ENCODE measurements around the gene AOC2.
"Not testable (repeated sequence)": the region's sequence is repeated elsewhere in the genome, so short reads cannot be mapped to it uniquely, and the experiment has no call there.

Gene AOC2

GRCh38 chr17:42853968-42854790 lies 9.8 kb downstream of the AOC2 start:
- DNase-seq = no peak

- DNase-seq = no peak
Measured at GRCh38 chr17:42855048-42855596, 10.7 kb downstream of the AOC2 start.

DNA sequence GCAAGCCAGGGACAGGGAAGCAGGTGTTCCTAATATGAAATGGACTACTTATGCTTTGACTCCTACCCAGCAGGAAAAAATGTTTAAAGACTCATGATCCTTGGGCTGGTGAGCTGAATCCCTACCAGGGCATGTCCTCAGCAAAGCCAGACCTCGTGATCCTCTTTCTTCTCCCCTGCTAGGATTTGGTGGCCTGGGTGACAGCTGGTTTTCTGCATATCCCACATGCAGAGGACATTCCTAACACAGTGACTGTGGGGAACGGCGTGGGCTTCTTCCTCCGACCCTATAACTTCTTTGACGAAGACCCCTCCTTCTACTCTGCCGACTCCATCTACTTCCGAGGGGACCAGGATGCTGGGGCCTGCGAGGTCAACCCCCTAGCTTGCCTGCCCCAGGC lies 11.7 kb downstream of the AOC2 start:
- not testable (repeated sequence) for DNase-seq

DNA sequence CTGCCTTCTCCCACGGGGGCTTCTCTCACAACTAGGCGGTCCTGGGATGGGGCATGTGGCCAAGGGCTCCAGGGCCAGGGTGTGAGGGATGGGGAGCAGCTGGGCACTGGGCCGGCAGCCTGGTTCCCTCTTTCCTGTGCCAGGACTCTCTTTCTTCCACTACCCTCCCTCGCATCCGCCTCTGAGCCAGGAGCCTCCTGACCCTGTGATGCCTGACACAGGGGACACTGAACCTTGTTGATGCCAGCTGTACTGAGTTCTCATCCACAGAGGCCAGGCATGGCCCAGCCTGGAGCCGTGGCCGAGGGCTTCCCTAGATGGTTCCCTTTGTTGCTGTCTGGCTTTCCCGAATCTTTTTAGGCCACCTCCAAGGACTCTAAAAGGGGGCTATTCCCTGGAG lies 12.1 kb downstream of the AOC2 start:
- not testable (repeated sequence) for DNase-seq

DNA sequence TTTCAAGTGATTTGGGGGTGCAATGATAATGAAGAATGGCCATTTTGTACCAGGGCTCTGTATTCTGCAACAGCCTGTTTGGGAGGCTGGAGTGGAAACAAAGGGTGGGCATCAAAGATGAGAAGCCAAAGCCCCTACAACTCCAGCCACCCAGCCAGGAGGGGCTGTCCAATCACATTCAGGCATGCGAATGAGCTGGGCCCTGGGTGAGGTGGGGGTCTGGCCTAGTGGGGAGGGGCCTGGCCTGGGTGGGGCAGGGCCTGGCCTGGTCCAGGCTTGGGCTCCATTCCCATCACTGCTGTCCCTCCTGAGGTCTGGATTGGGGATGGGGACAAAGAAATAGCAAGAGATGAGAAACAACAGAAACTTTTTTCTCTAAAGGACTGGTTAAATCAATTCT lies 13.0 kb downstream of the AOC2 start:
- no peak for DNase-seq

DNA sequence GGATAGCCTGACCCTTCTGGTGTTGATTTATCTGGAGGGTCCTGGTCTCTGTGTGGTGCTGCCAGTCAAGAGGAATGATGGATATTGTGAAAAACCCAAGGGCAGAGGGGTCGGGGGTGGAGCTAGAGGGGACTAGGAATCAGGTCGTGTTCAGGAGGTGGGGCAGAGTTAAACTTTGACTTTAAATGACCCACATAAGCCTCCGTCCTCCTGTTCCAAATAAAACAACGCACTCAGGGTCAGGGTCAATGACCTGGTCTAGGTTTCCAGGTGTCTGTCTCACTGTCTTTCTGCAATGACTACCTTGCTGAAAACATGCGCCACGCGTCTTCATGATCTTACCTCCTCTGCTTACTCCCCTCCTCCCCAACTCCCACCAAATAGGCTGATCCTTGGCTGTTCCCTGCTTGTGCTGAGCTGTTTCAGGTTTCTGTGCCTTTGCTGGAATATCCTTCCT lies 21.3 kb downstream of the AOC2 start:
- DNase-seq = no peak

DNA sequence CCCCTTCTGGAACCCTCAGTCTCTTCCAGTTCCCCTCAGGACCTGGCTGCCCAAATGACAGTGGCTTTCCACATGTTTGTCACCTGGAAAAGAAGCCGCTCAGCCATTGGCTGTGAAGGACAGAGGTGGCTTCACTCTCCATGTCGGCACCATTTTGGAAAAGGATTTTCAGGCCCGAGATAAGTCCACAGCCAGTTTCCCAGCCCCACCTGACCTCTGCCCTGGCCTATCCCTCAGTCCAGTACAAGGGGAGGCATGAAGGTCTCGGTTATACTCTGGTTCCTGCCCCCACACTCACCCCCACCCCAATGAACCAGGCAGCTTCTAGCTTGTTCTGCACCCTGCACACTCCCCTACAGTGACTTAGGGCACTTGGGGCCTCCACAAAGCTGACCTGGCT lies 21.8 kb downstream of the AOC2 start:
- no peak for DNase-seq

DNA sequence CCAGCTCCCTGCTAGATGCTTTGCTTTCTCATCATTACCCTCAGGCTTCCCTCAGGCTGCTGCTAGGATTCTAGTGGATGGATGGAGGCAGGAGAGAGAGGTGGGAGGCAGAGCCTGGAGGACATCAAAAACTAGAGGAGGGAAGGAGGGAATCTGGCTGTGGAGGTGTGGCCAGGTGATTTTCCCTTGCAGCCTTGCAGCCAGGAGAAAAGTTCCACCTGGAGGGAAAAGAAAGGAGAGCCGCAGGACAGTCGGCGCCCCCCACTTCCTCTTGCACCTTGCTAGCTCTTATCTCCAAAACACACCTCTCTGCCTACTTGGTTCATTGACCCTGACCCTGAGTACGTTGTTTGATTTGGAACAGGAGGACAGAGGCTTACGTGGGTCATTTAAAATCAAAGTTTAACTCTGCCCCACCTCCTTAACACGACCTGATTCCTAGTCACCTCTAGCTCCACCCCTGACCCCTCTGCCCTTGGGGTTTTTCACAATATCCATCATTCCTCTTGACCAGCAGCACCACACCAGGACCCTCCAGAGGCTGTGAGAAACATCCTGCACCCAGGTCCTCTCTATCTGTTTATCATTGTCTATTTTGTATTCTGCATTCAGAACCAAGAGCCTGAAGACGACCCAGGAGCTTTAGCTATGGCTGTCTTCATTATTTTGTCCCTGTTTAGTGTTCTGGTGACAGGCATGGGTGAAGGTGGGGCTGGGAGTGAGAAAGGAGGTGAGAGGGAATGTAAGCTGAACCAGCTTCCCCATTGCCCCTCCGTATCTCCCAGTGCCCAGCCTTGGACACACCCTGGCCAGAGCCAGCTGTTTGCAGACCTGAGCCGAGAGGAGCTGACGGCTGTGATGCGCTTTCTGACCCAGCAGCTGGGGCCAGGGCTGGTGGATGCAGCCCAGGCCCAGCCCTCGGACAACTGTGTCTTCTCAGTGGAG lies 22.5 kb downstream of the AOC2 start:
- no peak for DNase-seq

DNA sequence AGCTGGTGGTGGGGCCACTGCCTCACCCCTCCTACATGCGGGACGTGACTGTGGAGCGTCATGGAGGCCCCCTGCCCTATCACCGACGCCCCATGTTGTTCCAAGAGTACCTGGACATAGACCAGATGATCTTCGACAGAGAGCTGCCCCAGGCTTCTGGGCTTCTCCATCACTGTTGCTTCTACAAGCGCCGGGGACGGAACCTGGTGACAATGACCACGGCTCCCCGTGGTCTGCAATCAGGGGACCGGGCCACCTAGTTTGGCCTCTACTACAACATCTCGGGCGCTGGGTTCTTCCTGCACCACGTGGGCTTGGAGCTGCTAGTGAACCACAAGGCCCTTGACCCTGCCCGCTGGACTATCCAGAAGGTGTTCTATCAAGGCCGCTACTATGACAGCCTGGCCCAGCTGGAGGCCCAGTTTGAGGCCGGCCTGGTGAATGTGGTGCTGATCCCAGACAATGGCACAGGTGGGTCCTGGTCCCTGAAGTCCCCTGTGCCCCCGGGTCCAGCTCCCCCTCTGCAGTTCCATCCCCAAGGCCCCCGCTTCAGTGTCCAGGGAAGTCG lies 23.4 kb downstream of the AOC2 start:
- not testable (repeated sequence) for DNase-seq

- no peak for DNase-seq
Measured at GRCh38 chr17:42868338-42868737, 24.0 kb downstream of the AOC2 start.

GRCh38 chr17:42871647-42872046 lies 27.3 kb downstream of the AOC2 start:
- no peak for DNase-seq

GRCh38 chr17:42872251-42872965 lies 28.0 kb downstream of the AOC2 start:
- DNase-seq = no peak

DNA sequence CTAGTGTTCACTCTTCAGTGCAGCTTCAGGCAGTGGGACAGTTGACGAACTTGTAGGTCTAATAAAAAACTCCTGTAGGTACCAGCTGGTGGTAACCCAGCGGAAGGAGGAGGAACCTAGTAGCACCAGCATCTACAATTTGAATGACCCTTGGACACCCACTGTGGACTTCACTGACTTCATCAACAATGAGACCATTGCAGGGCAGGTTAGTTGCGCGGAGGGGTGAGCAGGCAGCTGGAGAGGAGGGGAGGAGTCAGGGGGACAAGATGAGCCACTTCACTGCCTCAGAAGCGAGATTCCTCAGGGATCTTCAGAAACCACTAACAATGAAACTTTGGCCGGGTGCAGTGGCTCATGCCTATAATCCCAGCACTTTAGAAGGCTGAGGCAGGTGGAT lies 28.9 kb downstream of the AOC2 start:
- no peak for DNase-seq

DNA sequence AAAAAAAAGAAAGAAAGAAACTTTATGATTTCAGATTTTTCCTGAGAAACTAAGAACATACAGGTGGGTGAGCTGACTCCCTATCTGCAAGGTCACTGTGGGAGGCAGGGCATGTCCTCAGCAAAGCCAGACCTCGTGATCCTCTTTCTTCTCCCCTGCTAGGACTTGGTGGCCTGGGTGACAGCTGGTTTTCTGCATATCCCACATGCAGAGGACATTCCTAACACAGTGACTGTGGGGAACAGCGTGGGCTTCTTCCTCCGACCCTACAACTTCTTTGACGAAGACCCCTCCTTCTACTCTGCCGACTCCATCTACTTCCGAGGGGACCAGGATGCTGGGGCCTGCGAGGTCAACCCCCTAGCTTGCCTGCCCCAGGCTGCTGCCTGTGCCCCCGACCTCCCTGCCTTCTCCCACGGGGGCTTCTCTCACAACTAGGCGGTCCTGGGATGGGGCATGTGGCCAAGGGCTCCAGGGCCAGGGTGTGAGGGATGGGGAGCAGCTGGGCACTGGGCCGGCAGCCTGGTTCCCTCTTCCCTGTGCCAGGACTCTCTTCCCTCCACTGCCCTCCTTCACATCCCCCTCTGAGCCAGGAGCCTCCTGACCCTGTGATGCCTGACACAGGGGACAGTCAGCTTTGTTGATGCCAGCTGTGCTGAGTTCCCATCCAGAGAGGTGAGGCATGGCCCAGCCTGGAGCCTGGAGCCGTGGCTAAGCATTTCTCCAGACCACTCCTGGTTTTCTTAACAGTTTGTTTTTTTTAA lies 29.7 kb downstream of the AOC2 start:
- DNase-seq = not testable (repeated sequence)

- DNase-seq = no peak
Measured at GRCh38 chr17:42877037-42877436, 32.7 kb downstream of the AOC2 start.

- no peak for DNase-seq
Measured at GRCh38 chr17:42878123-42878880, 33.9 kb downstream of the AOC2 start.

GRCh38 chr17:42878924-42879595 lies 34.7 kb downstream of the AOC2 start:
- no peak for DNase-seq

DNA sequence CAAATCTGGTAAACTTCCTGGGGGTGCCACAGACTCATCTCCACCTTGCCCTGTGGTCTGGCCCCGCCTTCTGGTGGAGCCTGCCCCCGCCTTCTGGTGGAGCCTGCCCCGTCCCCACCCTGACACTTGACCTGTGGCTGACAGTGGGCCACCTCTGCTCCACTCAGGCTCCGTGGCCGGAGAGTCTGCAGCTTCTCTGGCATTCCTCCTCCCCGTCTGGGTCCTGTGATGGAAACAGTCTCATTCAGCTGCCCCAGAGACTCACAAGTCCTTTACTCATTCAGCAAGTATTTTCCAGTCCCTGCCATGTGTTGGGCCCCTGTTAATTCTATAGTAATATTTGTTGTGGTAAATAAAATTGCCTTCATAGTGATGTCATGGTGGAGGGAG lies 35.2 kb downstream of the AOC2 start:
- no peak for DNase-seq

DNA sequence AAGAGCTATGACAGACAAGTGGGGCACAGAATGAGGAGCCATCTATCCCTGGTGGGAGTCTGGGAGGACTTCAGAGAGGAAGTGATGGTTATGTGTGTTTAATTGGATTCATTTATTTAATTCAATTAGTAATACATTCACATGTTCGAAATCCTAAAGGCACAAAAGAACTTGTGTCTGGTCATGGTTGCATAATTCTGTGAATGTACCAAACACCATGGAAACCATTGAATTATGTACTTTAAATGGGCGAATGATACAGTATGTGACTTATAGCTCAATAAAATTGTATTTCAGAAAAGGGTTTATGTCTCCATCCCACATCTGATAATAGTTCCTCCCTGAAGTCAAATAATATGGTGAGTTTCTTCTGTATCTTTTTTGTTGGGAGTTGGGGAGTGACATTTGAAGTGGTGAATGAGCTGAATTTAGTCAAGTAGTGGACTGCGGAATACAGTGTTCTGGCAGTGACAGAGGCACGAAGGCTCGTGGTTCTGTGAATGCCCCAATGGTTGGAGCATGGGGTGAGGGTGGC lies 36.5 kb downstream of the AOC2 start:
- DNase-seq = no peak

GRCh38 chr17:42881706-42882105 lies 37.3 kb downstream of the AOC2 start:
- not testable (repeated sequence) for DNase-seq
